H1 (cell line): Measurements from ENCODE around the gene SLC1A2. TPM values are rescaled to one million over a fixed set of nuclear protein-coding genes. Genes with fewer than 3 reads are reported as not detected.

ENCODE experiments used
- CTCF ChIA-PET: fragments of 300-600 bp; sonication (Branson Sonifier 250); formaldehyde crosslinking; loops from one replicate; lab custom pipeline; 2021; ENCODE audit not compliant: partially characterized antibody; lab: Charles Lee
- POLR2A ChIA-PET: fragments of 300-600 bp; sonication (Branson Sonifier 250); formaldehyde crosslinking; loops from one replicate; lab custom pipeline; 2021; ENCODE audit warnings: inconsistent platforms; ENCODE audit not compliant: partially characterized antibody; lab: Charles Lee
- DNase-seq, 2 experiments: peaks; one replicate each; pipeline versions ENCODE4 v3.0.0 to v3.0.0-alpha.2; 2010 to 2022; ENCODE audit warnings: low spot score in 2 of 2, low read depth in 1 of 2, mixed read lengths in 1 of 2
- FAIRE-seq: peaks from 2 replicates; lab custom pipeline; 2011; peaks lifted over from hg19 to GRCh38; lab: Jason Lieb, UNC
- H2AFZ ChIP-seq: 2 replicates; pipeline ENCODE4 v1.8.1; 2012; ENCODE audit warnings: low read length, inconsistent platforms
- H2AK5ac ChIP-seq: 2 replicates; pipeline ENCODE4 v1.6.1; 2013; ENCODE audit warnings: low read depth, low read length
- H2BK120ac ChIP-seq: replicated peaks from 2 replicates; pipeline ENCODE3; 2013; ENCODE audit warnings: low read depth, low read length, inconsistent platforms
- H2BK12ac ChIP-seq: 2 replicates; pipeline ENCODE4 v1.6.1; 2013; ENCODE audit warnings: low read depth, low read length
- H2BK15ac ChIP-seq: 2 replicates; pipeline ENCODE4 v1.6.1; 2013; ENCODE audit warnings: low read length
- H2BK20ac ChIP-seq: 2 replicates; pipeline ENCODE4 v1.6.1; 2013; ENCODE audit warnings: low read length
- H2BK5ac ChIP-seq: 2 replicates; pipeline ENCODE4 v1.6.1; 2013; ENCODE audit warnings: low read depth, low read length
- H3K14ac ChIP-seq: 2 replicates; pipeline ENCODE4 v1.6.1; 2013; ENCODE audit warnings: inconsistent platforms; ENCODE audit not compliant: insufficient read length
- H3K18ac ChIP-seq: 2 replicates; pipeline ENCODE4 v1.6.1; 2013; ENCODE audit warnings: low read length; ENCODE audit errors: extremely low read depth
- H3K23ac ChIP-seq: 2 replicates; pipeline ENCODE4 v1.6.1; 2013; ENCODE audit warnings: inconsistent platforms; ENCODE audit not compliant: insufficient read length
- H3K23me2 ChIP-seq: 2 replicates; pipeline ENCODE4 v1.6.1; 2013; ENCODE audit warnings: low read depth, low read length
- H3K27ac ChIP-seq: 2 replicates; pipeline ENCODE4 v1.6.1; 2011; ENCODE audit warnings: low read depth, low read length, inconsistent platforms
- H3K27me3 ChIP-seq, 4 experiments: replicated peaks in 1 of 4; 1 replicate in 1 of 4; 2 replicates in 3 of 4; pipeline versions ENCODE4 v1.6.1 to v1.8.1; 2011 to 2013; ENCODE audit warnings: low read length in 3 of 4, mild to moderate bottlenecking in 3 of 4, inconsistent platforms in 2 of 4, mixed read lengths in 2 of 4, moderate library complexity in 1 of 4; ENCODE audit not compliant: control insufficient read depth in 3 of 4, insufficient read depth in 3 of 4; ENCODE audit errors: extremely low read depth in 1 of 4
- H3K36me3 ChIP-seq, 4 experiments: 2 replicates each; pipeline versions ENCODE4 v1.6.1 to v1.8.1; 2011 to 2013; ENCODE audit warnings: mild to moderate bottlenecking in 4 of 4, low read length in 3 of 4, moderate library complexity in 2 of 4, control low read depth in 1 of 4, inconsistent platforms in 1 of 4; ENCODE audit not compliant: insufficient read depth in 4 of 4, control insufficient read depth in 2 of 4
- H3K4ac ChIP-seq: replicated peaks from 2 replicates; pipeline ENCODE3; 2013; ENCODE audit warnings: low read length, low read depth, mixed read lengths, inconsistent platforms; ENCODE audit not compliant: insufficient read length
- H3K4me1 ChIP-seq, 4 experiments: replicated peaks in 1 of 4; 1 replicate in 1 of 4; 2 replicates in 3 of 4; pipeline versions ENCODE4 v1.6.1 to v1.8.1; 2011 to 2013; ENCODE audit warnings: low read length in 3 of 4, inconsistent platforms in 2 of 4, mixed read lengths in 1 of 4; ENCODE audit not compliant: insufficient read depth in 4 of 4, control insufficient read depth in 3 of 4
- H3K4me2 ChIP-seq, 2 experiments: 2 replicates each; pipeline versions ENCODE4 v1.6.1 to v1.8.1; 2011 to 2013; ENCODE audit warnings: low read depth in 2 of 2, low read length in 2 of 2, control low read depth in 1 of 2, inconsistent platforms in 1 of 2, mild to moderate bottlenecking in 1 of 2; ENCODE audit not compliant: insufficient read depth in 1 of 2
- H3K4me3 ChIP-seq, 4 experiments: fragments of 200-600, 300-600 bp in 1 of 4; sonication (generic), shearing (Covaris generic), sonication (Bioruptor Twin) in 1 of 4; 2 replicates each; pipeline versions ENCODE4 v1.5.1 to v1.8.1; 2011 to 2016; ENCODE audit warnings: low read length in 4 of 4, low read depth in 3 of 4, control low read depth in 2 of 4, inconsistent platforms in 2 of 4, mild to moderate bottlenecking in 2 of 4, mixed read lengths in 1 of 4, moderate library complexity in 1 of 4; ENCODE audit not compliant: insufficient read depth in 2 of 4; ENCODE audit errors: extremely low read depth in 1 of 4
- H3K56ac ChIP-seq: replicated peaks from 2 replicates; pipeline ENCODE3; 2013; ENCODE audit warnings: low read depth, mild to moderate bottlenecking, mixed read lengths, low read length, inconsistent platforms; ENCODE audit not compliant: insufficient read length
- H3K79me1 ChIP-seq: 2 replicates; pipeline ENCODE4 v1.6.1; 2013; ENCODE audit warnings: low read depth, low read length, control low read depth
- H3K79me2 ChIP-seq, 2 experiments: 2 replicates each; pipeline versions ENCODE4 v1.6.1 to v1.8.1; 2012 to 2013; ENCODE audit warnings: low read length in 2 of 2, mild to moderate bottlenecking in 2 of 2, inconsistent platforms in 1 of 2; ENCODE audit not compliant: insufficient read depth in 2 of 2, control insufficient read depth in 1 of 2
- H3K9ac ChIP-seq, 4 experiments: replicated peaks in 1 of 4; 1 replicate in 1 of 4; 2 replicates in 3 of 4; pipeline versions ENCODE4 v1.6.1 to v1.8.1; 2011 to 2013; ENCODE audit warnings: low read depth in 3 of 4, low read length in 3 of 4, control low read depth in 2 of 4, mild to moderate bottlenecking in 2 of 4, moderate library complexity in 2 of 4, inconsistent platforms in 1 of 4; ENCODE audit errors: extremely low read depth in 1 of 4
- H3K9me3 ChIP-seq, 2 experiments: 2 replicates each; pipeline versions ENCODE4 v1.6.1 to v1.8.1; 2012 to 2013; ENCODE audit warnings: mild to moderate bottlenecking in 2 of 2, moderate library complexity in 2 of 2, control low read depth in 1 of 2, inconsistent platforms in 1 of 2, low read depth in 1 of 2, low read length in 1 of 2, mixed read lengths in 1 of 2; ENCODE audit not compliant: insufficient read depth in 2 of 2
- H4K20me1 ChIP-seq, 2 experiments: replicated peaks in 1 of 2; 2 replicates each; pipeline versions ENCODE3 to v1.8.1; 2011 to 2013; ENCODE audit warnings: inconsistent platforms in 2 of 2, low read length in 2 of 2, mild to moderate bottlenecking in 1 of 2; ENCODE audit not compliant: insufficient read depth in 2 of 2, control insufficient read depth in 1 of 2
- H4K5ac ChIP-seq: 2 replicates; pipeline ENCODE4 v1.6.1; 2013; ENCODE audit warnings: low read length, low read depth, mixed read lengths, inconsistent platforms; ENCODE audit not compliant: insufficient read length
- H4K8ac ChIP-seq: 2 replicates; pipeline ENCODE4 v1.8.0; 2013; ENCODE audit warnings: mild to moderate bottlenecking, moderate library complexity, low read length, inconsistent platforms; ENCODE audit not compliant: insufficient read depth; ENCODE audit errors: extremely low read depth
- H4K91ac ChIP-seq: replicated peaks from 2 replicates; pipeline ENCODE3; 2013; ENCODE audit warnings: low read length, mixed read lengths, inconsistent platforms; ENCODE audit not compliant: insufficient read length
- ASH2L ChIP-seq: fragments of 200-600, 300-600 bp; sonication (generic); IDR thresholded peaks from one replicate; pipeline ENCODE4 v1.7.1; 2017; ENCODE audit warnings: low read length
- BACH1 ChIP-seq: IDR thresholded peaks from 2 replicates; pipeline ENCODE4 v1.6.1; 2012; ENCODE audit warnings: low read length, improper control_type of control experiment
- CEBPB ChIP-seq: IDR thresholded peaks from 2 replicates; pipeline ENCODE4 v1.6.1; 2012; ENCODE audit warnings: low read depth, low read length
- CREB1 ChIP-seq: IDR thresholded peaks from 2 replicates; pipeline ENCODE4 v1.6.1; 2012; ENCODE audit warnings: inconsistent platforms
- EGR1 ChIP-seq: IDR thresholded peaks from 2 replicates; pipeline ENCODE4 v1.6.1; 2011; ENCODE audit warnings: low read depth, low read length, borderline replicate concordance
- EP300 ChIP-seq, 2 experiments: IDR thresholded peaks; 1 replicate in 1 of 2; 2 replicates in 1 of 2; pipeline ENCODE4 v1.6.1; 2011 to 2012; ENCODE audit warnings: low read depth in 2 of 2, low read length in 2 of 2, mild to moderate bottlenecking in 2 of 2, borderline replicate concordance in 1 of 2, inconsistent platforms in 1 of 2, moderate library complexity in 1 of 2
- EZH2 ChIP-seq: fragments of 200-600 bp; sonication (generic); IDR thresholded peaks from 2 replicates; pipeline ENCODE4 v1.7.1; 2012; ENCODE audit warnings: low read depth, mild to moderate bottlenecking, moderate library complexity, low read length, inconsistent platforms; ENCODE audit not compliant: severe bottlenecking
- KDM1A ChIP-seq: fragments of 200-600, 300-600 bp; sonication (generic); IDR thresholded peaks from 2 replicates; pipeline ENCODE4 v1.7.1; 2016; ENCODE audit warnings: mild to moderate bottlenecking, low read length, borderline replicate concordance
- KDM4A ChIP-seq: IDR thresholded peaks from one replicate; pipeline ENCODE4 v1.7.1; 2012; ENCODE audit warnings: low read depth, mild to moderate bottlenecking, moderate library complexity, low read length, inconsistent platforms; ENCODE audit not compliant: severe bottlenecking
- KDM5A ChIP-seq: fragments of 200-600 bp; IDR thresholded peaks from 2 replicates; pipeline ENCODE4 v1.7.1; 2012; ENCODE audit warnings: mild to moderate bottlenecking, low read length, inconsistent platforms, mixed read lengths
- PHF8 ChIP-seq: fragments of 200-600 bp; sonication (generic); conservative IDR thresholded peaks from 2 replicates; pipeline ENCODE4 v1.7.1; 2012; ENCODE audit warnings: low read depth, mild to moderate bottlenecking, inconsistent platforms, low read length, moderate library complexity
- POLR2AphosphoS5 ChIP-seq: IDR thresholded peaks from 2 replicates; pipeline ENCODE4 v1.6.1; 2011; ENCODE audit warnings: low read depth, low read length
- SRF ChIP-seq: IDR thresholded peaks from 2 replicates; pipeline ENCODE4 v1.6.1; 2011; ENCODE audit warnings: mild to moderate bottlenecking, low read depth, low read length, moderate library complexity
- TEAD4 ChIP-seq: IDR thresholded peaks from 2 replicates; pipeline ENCODE4 v1.6.1; 2012; ENCODE audit warnings: low read depth, low read length, inconsistent platforms, mixed read lengths
- WGBS, 2 experiments: shearing (Covaris generic) in 1 of 2; methylation state at CpG; one replicate each; pipeline versions ENCODE4 v1.1.6 to v1.1.7; 2013 to 2015; ENCODE audit warnings: low lambda C conversion rate in 2 of 2, mixed read lengths in 2 of 2, inconsistent platforms in 1 of 2, low coverage in 1 of 2, missing lambda C conversion rate in 1 of 2; ENCODE audit not compliant: insufficient replicate concordance in 2 of 2, insufficient coverage in 1 of 2, insufficient read length in 1 of 2; ENCODE audit errors: extremely low coverage in 1 of 2, missing lambda C conversion rate in 1 of 2; 5-methylcytosine and 5-hydroxymethylcytosine counted together
- polyA plus RNA-seq, 7 experiments: library from polyadenylated mRNA; depleted of rRNA in 3 of 7; stranded (reverse) in 5 of 7; unstranded in 2 of 7; fragments of >200 nt in 5 of 7; fragments of 200-250 nt in 2 of 7; gene quantifications; 1 replicate in 5 of 7; 2 replicates in 1 of 7; 4 replicates in 1 of 7; pipeline versions ENCODE4 v1.2.1 to v1.2.3, GENCODE V29; 2011 to 2013; ENCODE audit warnings: missing spikeins in 2 of 7, mixed read lengths in 2 of 7
- total RNA-seq: library from RNA; stranded (reverse); fragmentation: NEBNext Ultra II Directional; extraction: Animal tissue kit (Norgen Biotek cat#: 25700); gene quantifications from 2 replicates; pipeline ENCODE4 v1.2.1, GENCODE V29; 2021
- TF ChIP-seq, protein P1 (sequence below): IDR thresholded peaks from 2 replicates; pipeline ENCODE4 v1.6.1; 2011; ENCODE audit warnings: low read depth, mild to moderate bottlenecking, low read length; ENCODE audit not compliant: insufficient read depth

The SLC1A2 gene
- total and polyA plus RNA-seq, 2 of the 8 experiments (the other 6 are each of a cell fraction or from before 2014, with no cell fraction given), result 0.57 to 1.2 TPM

GRCh38 chr11:35340715-35341114, 78.6 kb downstream of the SLC1A2 start:
- no peak overlapping the region for H2BK5ac ChIP-seq
- H2AFZ ChIP-seq, result no peak overlapping the region
- ChIA-PET POLR2A (no interaction called here), CTCF (interaction anchor here (1.2 to 1.6 kb wide), 2 partner anchors 35 to 74 kb away, joined by 3 to 6 read pairs; no protein-coding TSS in a partner anchor)
- no peak overlapping the region for H3K4ac ChIP-seq
- H3K18ac ChIP-seq, result no peak overlapping the region
- H3K9ac ChIP-seq, result no peak overlapping the region
- no peak overlapping the region for H4K91ac ChIP-seq
- no peak overlapping the region for H4K5ac ChIP-seq
- DNase-seq, result no peak
- H3K36me3 ChIP-seq, result no peaks in the 10 kb centered on the region
- no peaks in the 10 kb centered on the region for H3K23me2 ChIP-seq
- H3K14ac ChIP-seq, result no peak overlapping the region
- no peak overlapping the region for H3K4me3 ChIP-seq
- no peak overlapping the region for H3K23ac ChIP-seq
- H2BK120ac ChIP-seq, result no peak overlapping the region
- H3K79me1 ChIP-seq, result no peaks in the 10 kb centered on the region
- 90% methylated on average over 2 of the region's 2 CpGs; no CpG with 5 or more reads in 1 of the 2 experiments for WGBS, 2 experiments
- H3K56ac ChIP-seq, result no peak overlapping the region
- H2BK12ac ChIP-seq, result no peak overlapping the region
- H2BK20ac ChIP-seq, result no peak overlapping the region
- no peak overlapping the region for H2AK5ac ChIP-seq
- no peak overlapping the region for H3K27ac ChIP-seq
- H4K20me1 ChIP-seq, result no peaks in the 10 kb centered on the region
- no peaks in the 10 kb centered on the region; a peak in 1 of 7 replicates for H3K27me3 ChIP-seq
- no peaks in the 10 kb centered on the region for H3K9me3 ChIP-seq
- no peaks in the 10 kb centered on the region for H3K79me2 ChIP-seq
- no peak overlapping the region for H4K8ac ChIP-seq
- peaks cover 0 to 5% (median 1%) of the 10 kb centered on the region in 4 experiments; a peak in 3 of 7 replicates for H3K4me1 ChIP-seq
- H3K4me2 ChIP-seq, result no peak overlapping the region
- no peak overlapping the region for H2BK15ac ChIP-seq
- no peak for FAIRE-seq
- TF ChIP-seq EP300 (IDR thresholded peaks at IDR 0.05; ENCODE audit: borderline replicate concordance in 1 of 2, low read depth in 2 of 2, low read length in 2 of 2), result no peak
- TF ChIP-seq EGR1, result no peak
- TF ChIP-seq EZH2, result no peak
- no peak for TF ChIP-seq SRF
- TF ChIP-seq TEAD4, result no peak
- no peak for TF ChIP-seq KDM5A
- no peak for TF ChIP-seq KDM1A
- no peak for TF ChIP-seq CEBPB
- no peak for TF ChIP-seq ASH2L
- no peak for TF ChIP-seq PHF8
- TF ChIP-seq BACH1, result no peak
- no peak for TF ChIP-seq KDM4A
- TF ChIP-seq POLR2AphosphoS5, result no peak
- no peak for TF ChIP-seq CREB1
- TF ChIP-seq, protein P1, sequence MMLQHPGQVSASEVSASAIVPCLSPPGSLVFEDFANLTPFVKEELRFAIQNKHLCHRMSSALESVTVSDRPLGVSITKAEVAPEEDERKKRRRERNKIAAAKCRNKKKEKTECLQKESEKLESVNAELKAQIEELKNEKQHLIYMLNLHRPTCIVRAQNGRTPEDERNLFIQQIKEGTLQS, result no peak
